ENCODE results near the gene LCN12.

LCN12 gene

GRCh38 chr9:136974817-136975535, 22.9 kb downstream of the LCN12 start:
- DNase-seq: no peak

DNA sequence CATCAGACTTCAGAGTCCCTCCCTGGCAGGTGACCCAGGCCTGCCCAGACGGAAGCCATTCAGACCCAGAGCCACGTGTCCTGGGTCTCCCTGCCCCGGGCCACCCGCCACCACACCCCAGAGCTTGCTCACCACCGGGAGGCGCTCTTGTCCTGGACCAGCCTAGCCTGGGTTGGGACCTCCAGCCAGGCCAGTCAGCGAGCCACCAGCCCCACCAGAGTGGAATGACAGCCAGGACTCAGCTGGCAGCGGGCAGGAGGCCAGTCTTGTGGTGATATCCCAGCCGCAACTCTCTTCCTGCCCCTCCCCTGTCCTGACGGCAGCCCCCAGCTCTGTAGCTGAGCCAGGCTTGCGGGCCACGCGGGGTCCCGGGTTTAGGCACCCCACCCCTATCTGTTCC, 23.6 kb downstream of the LCN12 start:
- DNase-seq: no peak

DNA sequence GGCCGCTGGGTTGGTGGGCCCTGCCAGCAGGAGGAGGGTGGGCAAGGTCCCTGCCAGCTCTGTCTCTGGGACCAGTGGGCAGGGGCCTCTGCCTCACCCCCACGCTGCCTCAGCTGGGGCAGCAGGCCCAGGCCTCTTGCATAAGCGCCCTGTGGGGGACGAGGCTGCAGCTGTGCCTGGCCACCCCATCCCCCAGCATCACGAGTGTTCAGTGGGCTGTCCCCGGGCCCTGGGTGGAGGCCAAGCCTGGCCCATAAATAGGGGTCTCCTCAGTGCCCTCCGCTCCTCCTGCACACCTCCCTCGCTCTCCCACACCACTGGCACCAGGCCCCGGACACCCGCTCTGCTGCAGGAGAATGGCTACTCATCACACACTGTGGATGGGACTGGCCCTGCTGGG, 25.1 kb downstream of the LCN12 start, which contains the start of gene PTGDS:
TSS of gene PTGDS (plus strand) at position 282 of the 400 bp plus-strand sequence. CDS start at position 357, 75 bp downstream.
- no peak for DNase-seq

- no peak for DNase-seq
These were observed 25.6 kb downstream of the LCN12 start for GRCh38 chr9:136977649-136978072.

GRCh38 chr9:136978073-136978864, 26.2 kb downstream of the LCN12 start:
- no peak for DNase-seq

DNA sequence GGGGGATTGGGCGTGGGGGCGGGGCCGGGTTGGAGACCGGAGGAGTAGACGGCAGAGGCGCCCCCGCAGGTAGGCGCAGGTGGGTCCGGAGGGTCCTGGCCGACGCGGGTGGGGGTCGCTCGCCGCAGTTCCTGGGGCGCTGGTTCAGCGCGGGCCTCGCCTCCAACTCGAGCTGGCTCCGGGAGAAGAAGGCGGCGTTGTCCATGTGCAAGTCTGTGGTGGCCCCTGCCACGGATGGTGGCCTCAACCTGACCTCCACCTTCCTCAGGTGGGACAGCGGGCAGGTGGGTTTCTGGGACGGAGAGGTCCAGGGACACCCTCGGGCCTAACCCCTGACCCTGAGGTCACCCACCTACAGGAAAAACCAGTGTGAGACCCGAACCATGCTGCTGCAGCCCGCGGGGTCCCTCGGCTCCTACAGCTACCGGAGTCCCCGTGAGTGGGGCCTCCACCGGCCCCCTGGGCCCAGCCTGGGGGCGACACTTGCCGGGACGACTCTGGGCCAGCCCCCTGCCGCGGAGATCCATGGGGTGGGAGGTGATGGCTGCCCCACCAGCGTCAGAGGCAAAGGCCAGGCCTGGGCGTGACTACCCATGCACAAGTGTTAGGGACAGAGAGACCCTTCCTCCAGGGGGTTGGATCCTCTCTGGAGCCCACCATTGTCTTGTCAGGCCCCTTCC, 26.9 kb downstream of the LCN12 start:
- no peak for DNase-seq

- no peak for DNase-seq
These were observed 27.9 kb downstream of the LCN12 start for GRCh38 chr9:136979769-136980587.

DNA sequence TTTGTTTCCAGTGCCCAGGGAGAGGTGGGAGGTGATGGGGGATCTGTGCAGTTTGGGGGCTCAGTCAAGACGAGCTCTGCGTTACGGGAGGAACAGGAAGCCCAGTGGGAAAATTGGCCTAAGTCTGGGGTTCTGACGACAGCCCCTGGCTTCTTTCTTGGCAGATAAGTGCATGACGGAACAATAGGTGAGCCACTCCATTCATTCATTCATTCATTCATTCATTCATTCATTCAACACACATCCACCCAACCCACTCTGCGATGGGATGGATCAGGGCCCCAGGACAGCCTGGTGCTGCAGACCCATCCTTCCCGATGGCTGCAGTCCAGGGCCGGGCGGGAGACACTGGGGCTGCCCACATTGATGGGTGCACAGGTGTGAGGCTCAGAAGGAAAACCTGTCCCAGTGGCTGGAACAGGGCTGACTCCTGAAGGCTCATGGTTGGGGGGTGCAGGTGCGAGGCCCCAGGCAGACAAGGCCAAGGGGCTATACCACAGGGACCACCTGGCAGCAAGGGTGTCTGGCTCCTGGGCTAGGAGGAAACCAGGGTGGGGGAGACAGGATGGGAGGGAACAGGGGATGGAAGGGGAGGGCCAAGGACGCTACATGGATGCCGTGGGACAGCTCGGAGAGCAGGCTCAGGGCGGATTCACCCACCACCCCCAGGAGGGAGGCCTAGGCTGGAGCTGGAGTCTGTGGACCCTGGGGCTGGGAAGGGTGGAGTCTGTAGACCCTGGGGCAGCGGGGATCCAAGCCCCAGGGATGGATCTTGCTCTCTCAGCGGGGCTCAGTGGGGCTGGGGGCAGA, 28.8 kb downstream of the LCN12 start:
- DNase-seq: no peak

GRCh38 chr9:136981588-136982231, 29.6 kb downstream of the LCN12 start:
- no peak for DNase-seq

DNA sequence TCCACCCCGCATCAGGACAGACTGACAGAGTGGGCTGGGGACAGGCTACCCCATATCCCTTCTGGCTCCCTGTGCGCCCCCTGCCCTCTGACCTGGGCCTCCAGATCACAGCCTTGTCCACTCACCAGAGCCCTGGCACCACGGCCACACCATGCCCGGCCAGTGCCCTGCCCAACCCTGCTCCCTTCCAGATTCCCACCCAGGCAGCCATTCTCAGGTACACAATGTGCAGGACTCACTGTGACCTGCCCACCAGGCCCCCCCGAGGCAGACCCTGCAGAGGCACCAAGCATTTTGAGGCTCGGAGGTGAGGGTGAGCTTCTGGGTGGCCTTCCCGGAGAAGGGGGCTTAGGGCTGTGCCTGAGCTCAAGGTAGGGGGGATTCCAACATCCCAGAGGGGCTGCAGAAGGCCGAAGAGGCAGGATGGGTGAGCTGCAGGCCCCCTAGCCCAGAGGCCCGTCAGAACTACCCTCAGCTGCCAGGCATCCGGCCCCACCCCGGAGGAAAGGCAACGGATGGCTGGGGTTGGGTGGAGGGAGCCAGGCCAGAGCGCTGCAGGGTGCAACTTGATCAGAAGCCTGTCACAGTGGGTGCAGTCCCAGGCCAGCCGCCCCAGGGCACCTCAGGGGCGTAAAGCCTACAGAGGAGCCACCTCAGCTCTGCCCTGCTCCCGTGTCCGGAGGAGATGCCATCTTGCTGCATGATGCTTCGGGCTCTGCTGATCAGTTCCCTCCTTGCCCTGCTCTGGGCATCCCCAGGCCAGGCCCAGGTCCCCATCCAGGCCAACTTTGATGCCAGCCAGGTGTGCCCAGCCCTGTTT, 30.4 kb downstream of the LCN12 start, which contains the start of gene LCNL1:
TSS of gene LCNL1 (plus strand) at position 762 of the 820 bp plus-strand sequence. CDS start 594 bp downstream, outside the sequence.
- DNase-seq: no peak

- DNase-seq: no peak
These were observed 31.1 kb downstream of the LCN12 start for GRCh38 chr9:136983167-136983566.

DNA sequence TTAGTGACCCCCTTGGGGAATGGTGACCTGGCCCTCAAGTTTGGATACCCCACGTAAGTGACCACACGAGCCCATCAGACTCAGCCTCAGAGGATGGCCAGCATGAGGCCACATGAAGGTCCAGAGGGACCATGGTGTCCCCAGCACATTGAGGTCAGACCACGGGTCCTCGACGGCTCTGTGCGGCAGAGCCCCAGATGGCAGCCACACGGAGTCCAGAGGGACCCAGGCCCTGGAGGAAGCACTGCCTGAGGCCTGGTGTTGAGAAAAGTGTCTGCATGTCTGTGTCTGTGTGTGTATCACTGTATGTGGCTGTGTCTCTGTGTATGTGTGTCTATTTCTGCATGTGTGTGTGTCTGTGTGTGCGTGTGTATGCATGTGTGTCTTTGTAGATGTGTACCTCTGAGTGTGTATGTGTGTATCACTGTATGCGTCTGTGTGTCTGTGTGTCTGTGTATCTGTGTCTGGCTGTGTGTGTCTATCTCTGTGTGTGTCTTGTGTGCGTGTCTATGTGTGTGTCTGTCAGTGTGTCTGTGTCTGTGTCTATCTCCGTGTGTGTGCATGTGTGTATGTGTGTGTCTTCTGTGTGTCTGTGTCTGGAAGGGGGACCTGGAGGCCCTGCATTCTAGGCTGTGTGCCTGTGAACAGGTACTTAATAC, 31.7 kb downstream of the LCN12 start:
- no peak for DNase-seq

- no peak for DNase-seq
These were observed 32.5 kb downstream of the LCN12 start for GRCh38 chr9:136984464-136985026.

GRCh38 chr9:136985027-136985602, 33.0 kb downstream of the LCN12 start:
- no peak for DNase-seq

GRCh38 chr9:136985853-136986252, 33.8 kb downstream of the LCN12 start:
- no peak for DNase-seq

DNA sequence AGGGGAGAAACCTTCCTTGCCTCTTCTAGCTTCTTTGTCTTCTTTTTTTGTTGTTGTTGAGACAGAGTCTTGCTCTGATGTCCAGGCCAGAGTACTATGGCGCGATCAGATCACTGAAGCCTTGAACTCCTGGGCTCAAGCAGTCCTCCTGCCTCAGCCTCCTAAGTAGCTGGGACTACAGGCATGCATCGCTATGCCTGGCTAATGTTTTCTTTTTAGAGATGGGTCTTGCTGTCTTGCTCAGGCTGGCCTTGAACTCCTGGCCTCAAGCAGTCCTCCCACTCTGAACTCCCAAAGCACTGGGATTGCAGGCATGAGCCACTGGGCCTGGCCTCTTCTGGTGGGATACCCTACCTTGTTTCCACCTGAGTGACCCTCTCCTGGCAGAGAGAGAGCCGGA, 36.8 kb downstream of the LCN12 start:
- no peak for DNase-seq

DNA sequence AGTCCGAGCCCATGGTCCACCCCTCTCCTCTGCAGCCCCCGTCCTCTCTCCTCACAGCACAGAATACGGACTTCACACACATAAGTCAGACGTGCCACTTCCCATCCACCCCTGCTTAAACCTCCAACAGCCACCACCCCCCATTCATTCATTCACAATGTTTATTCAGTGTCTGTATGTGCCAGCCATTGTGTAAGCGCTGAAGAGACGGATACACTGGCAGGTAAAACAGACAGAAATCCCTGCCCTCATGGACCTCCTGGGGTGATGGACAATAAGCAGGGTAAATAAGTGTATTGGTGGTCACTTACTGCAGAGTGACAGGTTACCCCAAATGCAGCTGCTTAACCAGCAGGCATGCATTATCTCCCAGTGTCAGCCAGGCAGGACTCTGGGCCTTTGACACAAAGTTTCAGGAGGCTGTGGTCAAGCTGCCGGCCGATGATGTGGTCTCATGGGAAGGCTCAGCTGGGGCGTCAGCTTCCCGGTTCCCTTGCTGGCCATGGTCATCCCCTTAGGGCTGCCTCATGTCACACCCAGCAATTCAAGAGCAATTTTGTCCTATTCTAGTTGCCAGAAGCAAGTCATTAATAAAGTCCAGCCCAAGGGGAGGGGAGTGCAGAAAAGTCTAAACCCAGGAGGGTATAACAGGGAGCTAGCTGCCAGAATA, 38.3 kb downstream of the LCN12 start:
- no peak for DNase-seq
